AG09309 (cell line): ENCODE results near the gene MPP3.
A peak's percentile ranks its signal among the peaks of the same experiment; 100 is the strongest.

ENCODE experiments used
- DNase-seq: peaks from one replicate; pipeline ENCODE4 v3.0.0-alpha.2; 2010; ENCODE audit warnings: low read depth
- H3K4me3 ChIP-seq: 2 replicates; pipeline ENCODE4 v1.5.1; 2011; ENCODE audit warnings: mild to moderate bottlenecking, low read depth, low read length, moderate library complexity; ENCODE audit not compliant: control insufficient read depth
- CTCF ChIP-seq: IDR thresholded peaks from 2 replicates; pipeline ENCODE4 v1.5.1; 2011; ENCODE audit warnings: mild to moderate bottlenecking, low read depth, low read length, inconsistent platforms; ENCODE audit not compliant: insufficient read depth, control insufficient read depth; ENCODE audit errors: missing control alignments

MPP3 gene

GRCh38 chr17:43784628-43785101 lies 48.3 kb downstream of the MPP3 start:
- TF ChIP-seq CTCF: no peak
- H3K4me3 ChIP-seq: no peak overlapping the region
- peak; percentile 72 for DNase-seq

- DNase-seq: no peak
- H3K4me3 ChIP-seq: no peak overlapping the region
- TF ChIP-seq CTCF: no peak
Observed at GRCh38 chr17:43784068-43784467, 48.9 kb downstream of the MPP3 start.

- no peak for DNase-seq
- TF ChIP-seq CTCF: no peak
Observed at GRCh38 chr17:43782913-43783680, 49.8 kb downstream of the MPP3 start.

GRCh38 chr17:43780135-43780534 lies 52.8 kb downstream of the MPP3 start, which contains the start of gene CFAP97D1:
Gene CFAP97D1, plus strand, starts transcription at chr17:43780435. Its CDS starts 28 bp downstream, at chr17:43780463.
- no peak for TF ChIP-seq CTCF
- no peak for DNase-seq
- H3K4me3 ChIP-seq: peak within 1 kb of the TSS; percentile 50

More at GRCh38 chr17:43782913-43783680, 49.8 kb downstream of the MPP3 start:
- no peak overlapping the region for H3K4me3 ChIP-seq

DNA sequence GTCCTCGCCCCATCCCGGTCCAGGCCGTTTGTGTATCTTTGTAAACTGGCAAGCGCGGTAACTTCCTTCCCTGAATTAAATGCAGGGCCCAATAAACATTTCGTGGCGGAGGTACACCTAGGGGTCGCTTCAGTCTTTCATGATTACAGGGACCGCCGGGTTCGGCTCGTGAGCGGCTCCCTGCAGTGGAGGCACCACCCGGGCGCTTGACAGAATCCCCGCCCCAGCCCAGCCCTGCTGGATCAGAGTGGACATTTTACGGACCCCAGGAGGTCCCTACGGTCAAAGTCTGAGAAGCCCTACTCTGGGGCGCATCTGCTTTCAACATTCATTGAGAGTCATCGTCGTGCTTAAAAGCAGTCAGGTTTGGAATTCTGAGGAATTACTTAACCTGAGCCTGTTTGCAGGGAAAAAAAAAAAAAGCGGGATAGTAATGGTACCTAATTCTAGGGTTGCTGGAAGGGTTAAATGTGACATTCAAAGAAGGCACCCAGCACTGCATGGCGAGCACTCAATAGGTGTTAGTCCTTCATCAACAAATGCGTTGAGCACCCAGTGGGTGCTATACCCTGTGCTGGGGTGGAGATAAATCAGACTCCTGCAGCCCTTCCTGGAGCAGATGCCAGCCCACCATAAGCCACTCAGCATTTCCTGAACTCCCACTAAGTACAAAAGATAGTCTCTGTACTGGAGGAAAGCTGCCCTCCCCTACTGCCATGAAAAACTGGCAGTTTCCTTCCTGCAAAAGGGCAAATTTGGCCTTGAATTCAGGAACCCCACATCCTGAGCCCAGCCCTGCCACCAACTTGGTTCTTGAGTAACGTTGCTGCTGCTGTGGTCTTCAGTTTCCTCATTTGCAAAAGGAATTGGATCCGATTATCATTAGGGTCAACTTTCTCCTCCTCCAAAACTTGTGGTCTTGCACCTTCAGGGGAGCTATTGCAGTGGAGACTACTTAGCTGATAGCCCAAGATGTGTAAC lies 53.5 kb downstream of the MPP3 start:
- peak; percentile 16 for TF ChIP-seq CTCF
- DNase-seq: no peak
- peak overlapping the region; percentile 50 for H3K4me3 ChIP-seq

GRCh38 chr17:43778337-43779144 lies 54.4 kb downstream of the MPP3 start, which contains the start of gene DUSP3:
Gene DUSP3, minus strand, starts transcription at chr17:43778977. Its CDS starts 53 bp downstream, at chr17:43778924.
- peak; percentile 60 for DNase-seq
- TF ChIP-seq CTCF: no peak
- H3K4me3 ChIP-seq: peak within 1 kb of the TSS; percentile 76
